NCI-H510A (cell line): ENCODE results near the gene UNG.

Source experiments
- DNase-seq: peaks from one replicate; lab custom pipeline; 2025; lab: John Stamatoyannopoulos, UW

The UNG gene

GRCh38 chr12:109089683-109090082 lies 7.7 kb upstream of the UNG start:
- no peak for DNase-seq

- no peak for DNase-seq
Observed at GRCh38 chr12:109092497-109093021, 4.8 kb upstream of the UNG start.

GRCh38 chr12:109093022-109093918 lies 4.1 kb upstream of the UNG start, which contains the start of gene ALKBH2:
ALKBH2 (minus strand) TSS chr12:109093472; CDS start chr12:109092786, 686 bp downstream.
- DNase-seq, result peak; percentile 85

- DNase-seq, result no peak
Observed at GRCh38 chr12:109097140-109097434, 310 bp upstream of the UNG start.

- no peak for DNase-seq
Observed at GRCh38 chr12:109098183-109098604, 797 bp downstream of the UNG start.

- DNase-seq, result no peak
Observed at GRCh38 chr12:109098651-109099050, 1.3 kb downstream of the UNG start.

GRCh38 chr12:109099431-109100020 lies 2.1 kb downstream of the UNG start:
- no peak for DNase-seq

GRCh38 chr12:109100741-109101140 lies 3.3 kb downstream of the UNG start:
- DNase-seq, result no peak

- DNase-seq, result no peak
Observed at GRCh38 chr12:109102491-109102890, 5.1 kb downstream of the UNG start.

- DNase-seq, result no peak
Observed at GRCh38 chr12:109105176-109105575, 7.8 kb downstream of the UNG start.

GRCh38 chr12:109109746-109110350 lies 12.5 kb downstream of the UNG start:
- no peak for DNase-seq

- DNase-seq, result peak; percentile 75
Observed at GRCh38 chr12:109110988-109111495, 13.6 kb downstream of the UNG start.

GRCh38 chr12:109112720-109113465 lies 15.5 kb downstream of the UNG start:
- no peak for DNase-seq

- DNase-seq, result no peak
Observed at GRCh38 chr12:109113661-109114321, 16.4 kb downstream of the UNG start.

GRCh38 chr12:109114644-109115043 lies 17.2 kb downstream of the UNG start:
- no peak for DNase-seq

GRCh38 chr12:109115404-109115757 lies 18.0 kb downstream of the UNG start:
- no peak for DNase-seq

- no peak for DNase-seq
Observed at GRCh38 chr12:109115758-109116610, 18.6 kb downstream of the UNG start, which contains the start of gene ACACB. ACACB (plus strand) TSS chr12:109116587; CDS start chr12:109139406, 22,819 bp downstream.

GRCh38 chr12:109116611-109116949 lies 19.2 kb downstream of the UNG start:
- no peak for DNase-seq

- no peak for DNase-seq
Observed at GRCh38 chr12:109120095-109120494, 22.7 kb downstream of the UNG start.

GRCh38 chr12:109120557-109120956 lies 23.2 kb downstream of the UNG start:
- no peak for DNase-seq
